ENCODE results near the gene CDK14.

CDK14 gene

DNA sequence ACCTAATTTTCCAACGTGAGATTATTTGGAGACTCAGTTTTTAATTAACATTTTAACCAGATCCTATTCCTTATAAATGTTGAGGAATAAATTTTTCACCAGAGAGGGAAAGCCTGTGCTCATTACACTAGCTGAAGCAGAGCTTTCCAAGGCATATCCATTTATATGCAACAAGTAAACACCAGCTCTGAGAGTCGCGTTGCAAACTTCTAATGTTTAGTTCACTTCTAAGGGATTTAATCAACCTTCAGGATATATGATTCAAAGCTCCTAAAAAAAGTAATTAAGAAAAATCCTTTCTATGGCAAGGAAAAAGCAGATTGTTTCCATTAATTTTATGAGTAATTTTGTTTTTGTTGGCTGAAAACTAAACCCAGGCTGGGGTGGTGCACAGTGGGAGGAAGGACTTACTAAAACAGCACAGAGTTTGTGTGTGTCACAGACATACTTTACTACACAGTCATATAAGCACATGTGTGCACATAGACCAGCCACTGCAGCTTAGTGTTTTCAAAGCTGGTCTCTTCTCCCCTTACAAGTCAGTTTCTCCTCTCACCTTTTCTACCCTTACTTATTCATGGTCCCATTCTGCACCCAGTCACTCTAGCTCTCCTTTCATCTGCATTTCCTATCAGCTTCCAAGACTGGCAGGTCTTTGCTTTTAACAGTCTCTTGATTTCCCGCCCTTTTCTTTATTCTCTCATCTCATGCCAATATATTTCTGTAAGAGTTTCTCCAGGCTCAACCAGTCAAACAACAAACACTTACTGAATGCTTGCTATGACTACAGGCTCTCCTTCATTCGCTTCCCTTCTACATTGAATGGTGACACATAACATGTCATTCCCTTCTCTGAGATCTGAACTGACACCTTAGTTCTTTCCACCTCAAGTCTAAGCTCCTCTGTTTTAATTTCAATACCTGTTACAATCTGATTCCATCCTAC lies 587.0 kb downstream of the CDK14 start:
- no peak for DNase-seq

DNA sequence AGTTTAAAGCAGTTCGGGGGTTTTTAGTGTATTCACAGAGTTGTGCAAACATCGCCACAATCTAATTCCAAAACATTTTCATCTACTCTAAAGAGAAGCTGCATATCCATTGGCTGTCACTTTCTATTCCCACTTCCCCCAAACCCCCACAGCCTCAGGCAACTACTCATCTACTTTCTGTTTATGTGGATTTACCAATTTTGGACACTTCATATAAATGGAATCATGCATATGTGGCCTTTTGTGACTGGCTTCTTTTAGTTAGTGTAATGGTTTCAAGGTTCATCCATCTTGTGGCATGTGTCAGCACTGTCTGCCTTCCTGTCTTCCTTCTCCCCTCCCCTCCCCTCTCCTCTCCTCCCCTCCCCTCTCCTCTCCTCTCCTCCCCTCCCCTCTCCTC lies 589.6 kb downstream of the CDK14 start:
- DNase-seq: no peak

DNA sequence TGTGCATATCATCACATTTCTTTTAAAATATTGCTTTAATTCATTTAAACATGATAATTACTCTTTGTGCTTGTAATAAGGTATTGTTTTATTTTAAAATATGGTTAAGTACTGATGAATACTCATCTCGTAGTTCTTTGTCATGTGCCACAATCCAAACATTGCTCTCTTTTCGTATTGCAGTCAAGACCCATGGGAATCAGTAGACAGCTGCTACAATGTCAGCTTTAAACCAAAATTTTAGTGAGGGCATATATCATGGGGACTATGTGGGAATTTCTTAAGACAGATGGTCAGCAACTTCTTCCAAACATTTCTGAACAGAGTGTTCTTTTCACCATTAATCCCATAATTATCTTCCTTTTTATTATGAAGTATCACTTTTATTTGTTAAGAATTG lies 590.9 kb downstream of the CDK14 start:
- no peak for DNase-seq

DNA sequence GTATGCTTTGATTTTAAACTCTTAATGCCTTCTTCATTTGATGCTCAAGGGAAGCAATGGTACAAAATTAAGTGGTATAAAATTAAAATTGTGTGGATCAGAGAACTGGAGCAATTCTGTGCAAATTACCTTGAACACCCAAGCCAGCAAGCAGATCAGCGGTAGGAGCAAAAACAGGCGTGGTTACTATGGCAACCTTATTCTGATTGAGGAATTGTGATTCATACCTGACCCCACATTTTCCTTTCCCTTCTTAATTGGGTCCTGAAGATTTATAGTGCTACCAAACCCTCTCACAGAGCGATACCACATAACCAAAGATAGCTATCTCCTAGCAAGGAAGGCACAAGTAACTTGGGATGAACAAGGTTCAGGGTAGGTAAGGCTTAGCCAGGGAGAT lies 595.6 kb downstream of the CDK14 start:
- DNase-seq: no peak

DNA sequence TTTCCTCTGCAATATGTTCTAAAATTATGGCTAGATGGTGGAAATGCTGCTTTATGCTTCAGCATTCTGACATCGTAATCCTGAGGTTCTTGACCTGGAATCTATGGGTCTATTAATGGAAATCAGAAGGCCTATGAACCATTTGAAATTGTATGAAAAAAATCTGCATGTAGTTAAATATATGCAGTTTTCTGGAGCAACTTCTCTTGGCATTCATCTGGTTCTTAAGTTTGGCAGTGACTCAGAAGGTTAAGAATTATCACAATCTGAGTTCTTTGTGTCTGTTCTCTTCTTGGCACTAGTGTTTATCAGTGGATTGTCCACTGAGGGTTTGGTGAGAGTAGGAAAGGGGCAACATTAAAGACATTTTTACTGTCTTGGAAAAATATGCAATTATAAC lies 597.0 kb downstream of the CDK14 start:
- no peak for DNase-seq

DNA sequence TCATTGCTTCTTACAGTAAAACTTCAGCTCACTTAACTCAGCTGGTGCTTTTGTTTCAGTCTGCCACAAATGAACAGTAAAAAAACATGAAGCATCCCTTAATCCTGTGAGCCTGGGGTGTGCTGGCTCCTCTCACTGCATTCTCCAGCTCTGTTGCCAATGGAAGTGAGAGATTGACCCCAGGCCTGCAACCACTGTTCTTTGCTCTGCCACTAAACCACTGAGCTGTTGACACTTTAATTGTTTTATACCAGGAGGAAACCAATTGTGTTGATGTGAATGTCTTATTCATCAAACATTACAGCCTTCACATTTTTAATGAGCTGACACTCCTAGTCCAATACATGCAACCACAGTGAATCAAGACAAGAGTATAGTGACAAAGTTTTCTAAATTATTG lies 598.7 kb downstream of the CDK14 start:
- no peak for DNase-seq

DNA sequence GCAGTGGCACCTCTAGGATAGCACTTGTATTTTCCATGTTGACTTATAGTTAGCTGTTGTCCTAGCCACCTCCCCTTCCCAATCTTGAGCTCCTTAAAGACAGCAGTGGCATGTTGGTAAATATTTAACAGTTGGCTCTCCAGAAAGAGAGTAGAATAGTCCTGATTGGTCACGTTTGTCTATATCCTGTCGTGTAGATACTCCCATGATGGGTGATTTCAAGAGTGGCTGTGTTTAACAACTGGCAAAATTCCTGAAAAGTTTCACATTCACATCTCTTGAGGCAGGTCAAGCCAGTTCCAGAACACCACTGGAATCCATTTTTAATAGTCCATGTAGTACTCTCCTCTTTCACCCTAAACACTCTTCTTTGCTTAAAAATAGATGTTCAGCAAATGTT lies 599.9 kb downstream of the CDK14 start:
- DNase-seq: no peak

DNA sequence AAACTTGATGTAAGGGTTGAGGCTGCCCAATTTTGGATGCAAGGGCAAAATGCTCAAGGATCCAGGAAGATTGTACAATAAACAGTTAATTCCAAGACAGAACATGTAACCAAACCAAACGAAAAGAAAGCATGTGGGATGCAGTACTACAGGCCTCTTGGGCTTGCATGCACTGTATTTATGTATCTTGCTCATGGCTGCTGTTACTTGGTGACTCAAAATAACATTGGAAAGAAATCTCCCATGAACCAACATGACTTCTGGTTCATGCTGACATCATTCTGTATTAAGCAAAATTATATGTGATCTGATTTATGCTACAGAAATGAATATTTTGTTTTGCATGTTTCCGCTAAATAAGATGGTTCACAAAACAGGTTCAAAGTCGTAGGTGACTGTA lies 602.2 kb downstream of the CDK14 start:
- no peak for DNase-seq

DNA sequence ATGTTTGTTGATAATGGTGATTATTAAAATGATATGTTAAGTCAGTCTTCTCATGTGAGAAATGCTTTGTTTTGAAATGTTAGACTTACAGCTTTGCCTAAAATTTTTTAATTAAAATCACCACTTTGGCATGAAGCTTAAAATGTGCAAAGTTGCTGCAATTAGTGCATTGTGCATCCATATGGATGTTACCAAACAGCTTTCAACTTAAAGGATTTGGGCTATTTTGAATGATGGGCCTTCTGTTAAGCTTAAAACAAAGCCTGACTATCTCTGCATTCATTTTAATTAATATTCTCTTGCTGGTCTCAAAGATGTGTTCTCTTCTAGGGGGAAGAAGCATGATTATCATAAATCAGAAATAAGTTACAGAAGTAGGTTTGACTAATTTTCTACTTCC lies 603.5 kb downstream of the CDK14 start:
- no peak for DNase-seq

DNA sequence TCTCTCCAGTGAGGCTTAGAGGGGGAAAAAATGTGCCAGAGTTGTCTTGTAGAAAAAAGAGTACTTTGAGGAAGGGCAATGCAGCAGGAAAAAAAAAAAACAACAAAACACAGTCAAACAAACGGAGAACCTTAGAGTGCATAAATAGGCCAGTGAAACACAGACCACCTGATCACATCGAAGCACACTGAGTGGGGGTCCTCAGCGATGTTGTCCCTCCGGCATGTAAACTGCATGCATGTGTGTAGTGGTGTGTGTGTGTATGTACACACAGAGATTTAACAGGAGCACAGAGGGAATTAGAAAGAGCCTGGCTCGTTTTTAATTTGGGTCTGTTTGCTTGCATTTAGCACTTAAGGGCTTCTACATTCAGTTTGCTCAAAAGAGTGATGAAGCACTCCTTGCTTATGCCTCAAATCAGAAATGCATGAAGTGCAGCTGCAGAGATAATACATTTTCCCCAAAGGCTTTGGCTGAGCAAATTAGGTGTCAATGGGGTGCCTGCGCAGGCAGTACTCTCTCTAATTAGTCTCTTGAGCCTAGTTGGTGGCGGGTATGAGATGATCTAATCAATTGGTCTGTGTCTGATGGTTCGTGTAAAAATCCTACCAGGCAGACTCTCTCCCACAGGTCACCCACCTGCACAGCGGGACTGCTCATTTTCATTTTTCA lies 605.5 kb downstream of the CDK14 start:
- no peak for DNase-seq

DNA sequence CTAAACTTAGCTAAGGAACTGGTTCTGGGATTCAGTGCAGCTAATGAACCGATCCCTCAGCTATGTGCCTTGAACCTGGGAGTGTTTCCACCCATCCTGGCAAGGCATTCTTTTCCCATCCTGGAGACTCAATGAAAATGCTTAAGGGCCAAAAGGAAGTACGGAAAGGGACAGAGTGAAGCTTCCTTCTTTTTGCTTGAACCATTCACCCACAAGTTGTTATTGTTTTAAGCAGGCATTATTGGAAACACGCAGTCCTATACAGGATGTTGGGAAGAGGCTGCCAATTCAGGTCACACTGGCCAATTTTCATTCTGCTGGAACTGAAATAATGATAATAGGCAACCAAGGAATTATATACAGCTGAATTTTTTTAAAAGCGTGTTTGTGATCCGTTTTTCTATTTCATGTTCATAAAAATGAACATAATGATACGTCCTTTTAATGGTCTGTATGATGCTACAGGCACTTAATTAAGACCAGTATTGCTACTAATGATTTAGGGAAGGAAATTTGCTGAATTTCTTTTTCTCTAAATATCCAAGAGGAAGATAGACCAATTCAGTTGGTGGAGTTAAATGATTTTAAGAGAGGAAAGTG lies 610.3 kb downstream of the CDK14 start:
- DNase-seq: no peak

DNA sequence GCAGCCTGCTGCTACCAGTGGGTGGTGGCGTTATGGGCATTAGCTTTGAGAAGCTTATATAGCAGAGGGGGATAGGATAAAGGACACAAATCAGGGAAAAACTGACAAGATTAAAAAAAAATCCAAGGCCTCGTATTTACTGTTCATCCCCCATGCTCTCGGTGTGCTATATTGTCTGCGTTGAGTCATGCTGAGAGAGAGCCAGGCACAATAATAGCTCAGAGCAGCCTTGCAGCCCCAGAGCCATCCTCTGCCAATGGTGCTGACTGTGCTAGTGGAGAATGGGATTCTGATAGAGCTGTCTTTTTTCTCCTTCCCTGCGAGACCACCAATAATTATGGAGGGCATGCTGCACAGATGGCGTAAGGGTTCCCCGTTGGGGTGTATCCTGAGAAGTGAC lies 616.5 kb downstream of the CDK14 start:
- DNase-seq: no peak

DNA sequence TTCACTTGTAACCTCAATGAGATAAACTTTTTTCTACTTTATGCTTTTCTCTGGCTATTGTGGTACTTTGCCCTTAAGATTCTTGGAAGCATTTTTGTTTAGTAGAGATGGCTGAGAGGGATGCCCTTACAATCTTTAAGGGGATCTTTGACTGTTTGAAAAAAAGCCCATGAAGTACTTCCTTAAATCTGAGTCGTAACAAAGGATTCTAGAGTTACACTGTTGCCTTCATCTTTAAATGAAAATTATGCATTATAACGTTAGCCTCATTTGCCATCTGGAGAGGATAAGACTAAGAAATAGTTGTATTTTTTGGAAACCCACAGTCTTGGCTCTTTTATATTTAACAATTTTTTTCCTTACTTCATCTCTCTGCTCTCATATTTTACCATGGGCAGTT lies 630.3 kb downstream of the CDK14 start:
- DNase-seq: no peak

DNA sequence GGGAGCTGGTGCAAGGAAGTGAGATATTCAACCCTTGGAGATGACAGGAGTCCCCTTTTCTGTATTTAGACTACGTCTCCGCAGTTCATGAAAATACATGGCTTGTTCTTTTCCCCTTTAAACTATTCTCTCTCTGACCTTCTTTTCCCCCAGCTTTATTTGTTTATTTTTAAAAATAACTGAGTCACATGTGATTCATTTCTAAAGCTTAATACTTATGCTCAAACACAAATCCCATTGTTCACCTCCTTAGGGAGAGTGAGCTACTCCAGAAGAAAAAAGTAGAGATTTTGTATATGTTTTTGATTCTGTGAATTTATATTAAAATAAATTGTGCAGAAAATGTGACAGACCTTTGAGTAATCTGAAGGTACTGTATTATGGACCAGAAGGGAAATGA lies 632.2 kb downstream of the CDK14 start:
- DNase-seq: no peak

DNA sequence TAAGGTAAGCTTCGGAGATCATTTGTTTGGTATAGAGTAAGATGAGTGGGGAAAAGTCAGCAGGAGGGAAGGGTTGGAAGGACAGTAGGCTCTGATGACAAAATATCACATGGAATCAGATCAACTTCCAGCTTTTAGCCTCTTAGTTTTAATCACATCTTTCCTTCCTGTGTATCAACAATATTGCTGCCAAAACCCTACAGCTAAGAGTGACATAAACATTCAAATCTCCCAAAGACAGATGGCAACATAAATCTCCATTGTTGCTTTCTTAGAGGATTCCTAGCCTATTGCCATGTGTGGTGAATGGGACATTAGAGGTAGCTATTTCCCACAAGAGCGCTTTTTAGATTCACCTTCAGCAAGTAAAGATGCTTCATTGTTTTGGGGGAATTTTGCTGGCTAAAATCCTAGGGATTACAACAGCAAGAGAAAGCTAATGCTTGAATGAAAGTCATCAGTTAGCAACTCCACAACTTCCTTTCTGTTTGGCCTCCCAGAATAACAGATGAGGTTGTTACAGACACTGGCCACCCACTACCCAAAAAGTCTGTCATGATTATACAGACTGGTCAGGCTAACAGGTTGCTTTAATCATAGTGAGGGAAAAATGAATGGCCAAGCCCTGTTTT lies 632.9 kb downstream of the CDK14 start:
- DNase-seq: no peak

DNA sequence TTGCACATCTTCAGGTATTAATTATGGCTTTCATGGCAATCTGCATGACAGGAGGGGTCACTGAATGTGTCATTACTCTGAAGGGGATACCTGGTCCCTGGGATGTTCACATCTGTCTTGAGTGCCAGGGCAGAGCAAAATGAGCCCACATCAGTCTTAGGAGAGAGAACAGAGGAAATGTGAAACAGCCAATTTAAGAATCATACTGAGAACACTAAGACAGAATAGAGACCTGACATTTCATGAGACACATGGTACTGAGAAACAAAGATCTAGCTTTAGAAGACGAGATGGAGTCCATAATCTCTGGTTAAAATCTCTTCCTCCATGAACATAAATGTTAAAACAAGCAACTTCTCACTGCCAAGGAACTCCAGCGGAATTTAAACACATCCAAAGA lies 634.0 kb downstream of the CDK14 start:
- DNase-seq: no peak

DNA sequence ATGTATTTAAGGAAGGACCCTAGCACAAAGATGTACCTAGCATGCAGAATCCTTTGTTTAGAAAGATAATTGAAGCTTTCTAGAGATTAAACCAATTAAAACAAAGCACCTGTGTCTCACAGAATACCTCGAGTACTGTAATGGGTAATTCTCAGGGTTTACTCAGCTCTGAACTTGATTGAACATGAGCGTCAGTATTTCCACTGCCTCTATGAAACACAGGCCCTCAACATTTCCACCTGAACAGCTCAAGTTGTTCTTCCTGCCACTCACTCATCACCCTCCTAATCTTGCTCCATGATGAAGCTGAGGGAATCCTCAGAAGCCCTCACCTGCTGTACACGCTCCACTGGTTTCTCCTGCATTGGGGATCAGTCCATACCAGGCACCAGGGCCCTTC lies 634.4 kb downstream of the CDK14 start:
- DNase-seq: no peak

DNA sequence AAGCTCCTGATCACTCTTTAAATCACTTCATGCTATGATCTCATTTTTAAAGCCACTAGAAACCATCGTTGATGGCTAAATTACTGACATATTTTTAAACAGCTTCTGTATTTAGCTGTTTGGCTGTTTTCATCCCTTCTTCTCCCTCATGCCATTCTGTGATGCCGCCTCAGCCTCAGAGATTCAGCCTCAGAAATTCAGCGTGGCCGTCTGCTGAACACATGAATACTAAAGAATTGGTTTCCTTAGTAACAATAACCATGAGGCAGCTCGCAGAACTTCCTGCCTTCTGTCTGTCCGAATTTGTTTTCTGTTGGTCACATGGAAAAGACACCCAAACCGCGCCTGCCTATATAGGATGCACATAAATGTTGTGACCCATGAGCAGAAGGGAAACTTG lies 637.1 kb downstream of the CDK14 start:
- DNase-seq: no peak

DNA sequence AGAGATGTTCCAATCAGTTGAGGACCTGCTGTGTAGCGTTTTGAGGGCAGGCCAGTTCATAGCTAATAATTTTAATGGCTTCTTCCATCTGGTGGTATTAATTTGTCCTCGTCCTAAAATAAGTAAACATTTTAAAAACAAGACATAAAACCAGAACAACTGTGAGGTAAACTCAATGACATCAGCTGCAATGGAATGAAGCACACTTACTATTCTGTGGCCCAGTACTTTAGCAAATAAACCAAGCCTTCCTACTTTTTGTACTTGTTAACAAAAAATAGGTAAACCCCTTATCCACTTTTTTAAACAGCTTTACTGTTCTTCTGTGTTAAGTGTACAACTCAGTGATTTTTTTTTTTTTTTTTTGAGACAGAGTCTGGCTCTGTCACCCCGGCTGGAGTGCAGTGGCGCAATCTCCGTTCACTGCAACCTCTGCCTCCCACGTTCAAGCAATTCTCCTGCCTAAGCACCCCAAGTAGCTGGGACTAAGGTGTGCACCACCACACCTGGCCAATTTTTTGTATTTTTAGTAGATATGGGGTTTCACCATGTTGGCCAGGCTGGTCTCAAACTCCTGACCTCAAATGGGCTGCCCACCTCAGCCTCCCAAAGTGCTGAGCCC lies 639.2 kb downstream of the CDK14 start:
- no peak for DNase-seq

DNA sequence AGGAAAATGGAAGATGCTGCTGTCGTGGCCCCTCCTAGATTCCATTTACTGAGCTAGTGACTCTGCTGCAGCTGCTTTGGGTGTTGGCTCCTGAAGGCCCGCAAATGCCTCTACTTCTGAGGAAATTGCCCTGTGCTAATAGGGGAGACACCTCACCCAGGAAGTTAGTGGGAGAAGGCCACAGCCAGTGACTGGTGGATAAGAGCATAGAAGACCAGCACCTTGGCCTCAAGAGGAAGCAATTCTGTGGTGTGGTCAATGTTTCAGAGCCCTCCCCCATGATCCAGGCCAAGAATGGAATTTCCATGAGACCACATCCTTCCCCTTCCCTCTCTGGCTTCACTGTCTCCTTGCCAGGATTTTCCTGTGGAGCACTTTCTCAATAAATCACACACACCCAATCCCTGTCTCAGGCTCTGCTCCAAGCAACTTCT lies 643.1 kb downstream of the CDK14 start:
- no peak for DNase-seq

DNA sequence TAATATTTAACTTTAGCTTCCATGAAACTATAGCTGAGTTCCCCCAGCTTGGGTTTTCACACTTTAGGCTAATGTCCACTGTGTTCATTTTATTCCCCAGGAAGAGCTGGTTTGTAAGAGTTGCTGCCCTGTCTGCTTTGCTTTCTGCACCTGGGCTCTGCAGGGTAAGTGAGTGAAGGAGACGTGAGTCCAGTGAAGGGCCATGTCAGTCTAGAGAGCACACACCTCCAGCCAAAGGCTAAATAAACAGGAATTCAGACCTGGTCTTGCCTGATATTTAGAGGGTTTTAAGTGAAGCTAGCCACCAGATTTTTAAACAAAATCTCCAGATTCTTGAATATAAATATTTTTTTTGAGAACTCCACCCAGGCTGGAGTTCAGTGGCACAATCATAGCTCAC lies 643.7 kb downstream of the CDK14 start:
- no peak for DNase-seq

DNA sequence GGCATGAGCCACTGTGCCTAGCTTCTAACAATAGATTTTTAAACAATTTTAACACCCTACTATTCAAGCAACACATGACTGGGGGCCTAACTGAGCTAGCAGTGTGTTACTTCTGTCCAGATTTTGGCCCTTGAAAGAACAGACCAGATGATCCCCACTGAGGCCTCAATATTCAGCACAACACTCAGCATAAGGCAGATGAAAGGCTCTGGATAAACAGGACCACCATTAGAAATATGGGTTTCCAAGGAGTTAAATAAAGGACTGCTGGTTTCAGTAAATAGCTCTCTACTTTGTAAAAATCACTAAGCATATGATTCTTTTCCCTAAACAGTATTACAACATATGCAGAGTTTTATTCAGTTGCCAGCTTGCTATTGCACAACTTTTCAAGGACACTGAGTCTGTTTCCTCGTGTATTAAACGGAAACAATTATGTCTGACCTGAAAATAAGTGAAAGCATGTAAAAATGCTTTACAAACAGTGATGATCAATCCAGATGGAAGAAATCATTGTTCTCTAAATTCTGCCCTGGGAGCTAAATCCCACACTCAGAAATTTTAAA lies 644.3 kb downstream of the CDK14 start:
- no peak for DNase-seq
